ENCODE results near the gene PODNL1. TPM values are rescaled to one million over a fixed set of nuclear protein-coding genes. Genes with fewer than 3 reads are reported as not detected.

Gene PODNL1
- total RNA-seq, 5 donors from 2014 or later (not counting 1 experiment from before 2014, with no cell fraction given) = 0.09 TPM; not detected in 4

GRCh38 chr19:13951799-13952153 is 13.6 kb upstream of the PODNL1 start:
- H3K4me3 ChIP-seq (ENCODE audit: control insufficient read depth in 1 of 2, extremely low read depth in 1 of 2, low read length in 1 of 2) = peak overlapping the region; percentile 2 to 78
- CTCF ChIA-PET = interaction anchor here (0.6 to 0.9 kb wide), 3 partner anchors 32 to 124 kb away, joined by 3 to 7 read pairs (median 4); no protein-coding TSS in a partner anchor

DNA sequence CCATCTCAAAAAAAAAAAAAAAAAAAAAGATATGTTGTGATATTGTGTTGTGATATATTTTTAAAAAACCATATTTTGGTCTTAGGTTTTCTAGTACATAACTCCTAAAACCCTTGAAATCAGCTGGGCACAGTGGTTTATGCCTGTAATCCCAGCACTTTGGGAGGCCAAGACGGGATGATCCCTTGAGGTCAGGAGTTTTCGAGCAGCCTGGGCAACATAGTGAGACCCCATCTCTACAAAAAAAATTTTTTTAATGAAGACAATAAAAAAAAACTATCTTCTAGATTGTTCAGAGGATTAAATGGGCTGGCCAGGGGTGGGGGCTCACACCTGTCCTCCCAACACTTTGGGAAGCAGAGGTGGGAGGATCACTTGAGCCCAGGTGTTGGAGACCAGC is 12.8 kb upstream of the PODNL1 start:
- H3K9me3 Mint-ChIP-seq = no peaks in the 10 kb centered on the region
- Histone ChIP-seq H3K4me1 (ENCODE audit: control insufficient read depth in 1 of 2, extremely low read depth in 1 of 2, insufficient read depth in 2 of 2, low read length in 2 of 2) (peaks cover 7 to 31% of the 10 kb centered on the region in 2 experiments), H3K4me3 (ENCODE audit: control insufficient read depth in 1 of 2, extremely low read depth in 1 of 2, low read length in 1 of 2) (no peak overlapping the region), H3K27me3 (replicated peaks in 1 of 2; ENCODE audit: control insufficient read depth in 2 of 2, extremely low read depth in 1 of 2, insufficient read depth in 2 of 2, low read length in 1 of 2) (no peaks in the 10 kb centered on the region), H3K27ac (ENCODE audit: low read length) (no peak overlapping the region), H3K36me3 (ENCODE audit: control insufficient read depth in 2 of 2, extremely low read depth in 1 of 2, insufficient read depth in 1 of 2, low read length in 1 of 2) (peaks cover 7 to 20% of the 10 kb centered on the region in 2 donors), H3K9me3 (no peaks in the 10 kb centered on the region)
- ATAC-seq (replicated peaks in 1 of 4) (no peak), DNase-seq (no peak)
- no CpG with 5 or more reads among the region's 2 CpGs for whole genome bisulfite sequencing (ENCODE audit: insufficient coverage)
- peaks cover 13 to 28% (median 22%) of the 10 kb centered on the region in 3 donors for H3K4me1 Mint-ChIP-seq
- ChIA-PET CTCF (interaction anchor here in 1 of 2 donors (0.6 to 0.9 kb wide), 2 partner anchors 32 to 48 kb away, joined by 4 read pairs; no protein-coding TSS in a partner anchor), POLR2A (no interaction called here)
- H3K36me3 Mint-ChIP-seq = peaks cover 3% of the 10 kb centered on the region
- no peaks in the 10 kb centered on the region for H3K27me3 Mint-ChIP-seq
- no peak overlapping the region for H3K4me3 Mint-ChIP-seq
- no peak overlapping the region for H3K27ac Mint-ChIP-seq

More at GRCh38 chr19:13951799-13952153, 13.6 kb upstream of the PODNL1 start:
- Histone ChIP-seq H3K9me3 (no peaks in the 10 kb centered on the region), H3K27ac (ENCODE audit: low read length) (peak overlapping the region; percentile 68), H3K4me1 (ENCODE audit: control insufficient read depth in 1 of 2, extremely low read depth in 1 of 2, insufficient read depth in 2 of 2, low read length in 2 of 2) (peaks cover 7 to 31% of the 10 kb centered on the region in 2 experiments), H3K27me3 (replicated peaks in 1 of 2; ENCODE audit: control insufficient read depth in 2 of 2, extremely low read depth in 1 of 2, insufficient read depth in 2 of 2, low read length in 1 of 2) (no peaks in the 10 kb centered on the region), H3K36me3 (ENCODE audit: control insufficient read depth in 2 of 2, extremely low read depth in 1 of 2, insufficient read depth in 1 of 2, low read length in 1 of 2) (peaks cover 10 to 27% of the 10 kb centered on the region in 2 donors)
- peaks cover 13 to 28% (median 22%) of the 10 kb centered on the region in 3 donors for H3K4me1 Mint-ChIP-seq
- ATAC-seq (replicated peaks in 1 of 4) = peak in 2 of 4 experiments; percentile 1 to 2
- 3% methylated on average over 13 of the region's 20 CpGs for WGBS (ENCODE audit: insufficient coverage)
- peak overlapping the region; percentile 90 to 97 (median 91) for H3K4me3 Mint-ChIP-seq
- no peaks in the 10 kb centered on the region for H3K9me3 Mint-ChIP-seq
- POLR2A ChIA-PET = interaction anchor here (0.6 to 1.1 kb wide), 3 partner anchors 53 to 414 kb away, joined by 3 read pairs; partner anchors contain the start of gene RFX1 (in 1 of the 2)
- DNase-seq = no peak
- no peaks in the 10 kb centered on the region for H3K27me3 Mint-ChIP-seq
- peak overlapping the region; percentile 90 to 95 for H3K27ac Mint-ChIP-seq
- H3K36me3 Mint-ChIP-seq = peaks cover 6% of the 10 kb centered on the region

DNA sequence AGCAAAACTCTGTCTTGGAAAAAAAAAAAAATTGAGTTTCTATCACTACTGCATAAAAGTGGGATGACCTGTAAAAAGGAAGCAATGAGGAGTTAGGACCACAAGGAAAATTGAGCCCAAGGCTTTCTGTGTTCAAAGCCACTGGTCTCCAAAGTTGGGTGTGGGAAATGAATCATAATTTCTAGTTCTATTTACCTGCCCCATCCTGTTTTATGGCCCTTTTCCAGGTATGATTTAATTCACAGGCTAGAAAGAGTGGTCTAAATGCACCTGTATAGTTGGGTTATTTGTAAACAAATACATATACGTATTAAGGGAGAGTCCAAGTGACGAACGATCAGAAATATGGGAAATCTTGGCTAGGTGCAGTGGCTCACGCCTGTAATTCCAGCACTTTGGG is 8.2 kb upstream of the PODNL1 start:
- no peaks in the 10 kb centered on the region for H3K4me1 Mint-ChIP-seq
- no peak for ATAC-seq (replicated peaks in 1 of 4)
- H3K9me3 Mint-ChIP-seq = peaks cover 0 to 2% (median 0%) of the 10 kb centered on the region in 3 donors
- Histone ChIP-seq H3K27me3 (replicated peaks in 1 of 2; ENCODE audit: control insufficient read depth in 2 of 2, extremely low read depth in 1 of 2, insufficient read depth in 2 of 2, low read length in 1 of 2) (no peaks in the 10 kb centered on the region), H3K9me3 (no peaks in the 10 kb centered on the region), H3K36me3 (ENCODE audit: control insufficient read depth in 2 of 2, extremely low read depth in 1 of 2, insufficient read depth in 1 of 2, low read length in 1 of 2) (no peaks in the 10 kb centered on the region), H3K27ac (ENCODE audit: low read length) (no peak overlapping the region), H3K4me1 (ENCODE audit: control insufficient read depth in 1 of 2, extremely low read depth in 1 of 2, insufficient read depth in 2 of 2, low read length in 2 of 2) (peaks cover 0 to under 1% of the 10 kb centered on the region in 2 experiments), H3K4me3 (ENCODE audit: control insufficient read depth in 1 of 2, extremely low read depth in 1 of 2, low read length in 1 of 2) (no peak overlapping the region)
- DNase-seq = no peak
- CTCF ChIA-PET = interaction anchor here (0.6 kb wide), 2 partner anchors 18 to 35 kb away, joined by 4 read pairs; no protein-coding TSS in a partner anchor
- no CpG with 5 or more reads among the region's 4 CpGs for WGBS (ENCODE audit: insufficient coverage)
- POLR2A ChIA-PET = no interaction called here
- no peak overlapping the region for H3K27ac Mint-ChIP-seq
- no peak overlapping the region for H3K4me3 Mint-ChIP-seq
- H3K36me3 Mint-ChIP-seq = no peaks in the 10 kb centered on the region
- H3K27me3 Mint-ChIP-seq = no peaks in the 10 kb centered on the region

- Mint-ChIP-seq H3K4me1 (no peaks in the 10 kb centered on the region), H3K27me3 (peaks cover 4% of the 10 kb centered on the region in 2 donors), H3K9me3 (peaks cover 0 to 2% (median 0%) of the 10 kb centered on the region in 3 donors), H3K27ac (no peak overlapping the region), H3K36me3 (no peaks in the 10 kb centered on the region), H3K4me3 (no peak overlapping the region)
- H3K27ac ChIP-seq (ENCODE audit: low read length) = no peak overlapping the region
- no peak overlapping the region for H3K4me3 ChIP-seq (ENCODE audit: control insufficient read depth in 1 of 2, extremely low read depth in 1 of 2, low read length in 1 of 2)
- H3K4me1 ChIP-seq (ENCODE audit: control insufficient read depth in 1 of 2, extremely low read depth in 1 of 2, insufficient read depth in 2 of 2, low read length in 2 of 2) = peaks cover 0 to 4% of the 10 kb centered on the region in 2 experiments
- WGBS (ENCODE audit: insufficient coverage) = 100% methylated on average over 1 of the region's 1 CpG
- DNase-seq (no peak), ATAC-seq (replicated peaks in 1 of 4) (no peak)
- H3K9me3 ChIP-seq = no peaks in the 10 kb centered on the region
- ChIA-PET POLR2A (no interaction called here), CTCF (interaction anchor here in 1 of 2 donors (0.6 kb wide), 1 partner anchor 138 kb away, joined by 3 read pairs; no protein-coding TSS in a partner anchor)
- peaks cover 0 to 17% of the 10 kb centered on the region in 2 experiments for H3K27me3 ChIP-seq (replicated peaks in 1 of 2; ENCODE audit: control insufficient read depth in 2 of 2, extremely low read depth in 1 of 2, insufficient read depth in 2 of 2, low read length in 1 of 2)
- H3K36me3 ChIP-seq (ENCODE audit: control insufficient read depth in 2 of 2, extremely low read depth in 1 of 2, insufficient read depth in 1 of 2, low read length in 1 of 2) = no peaks in the 10 kb centered on the region
Measured at GRCh38 chr19:13942023-13942684, 3.9 kb upstream of the PODNL1 start.

DNA sequence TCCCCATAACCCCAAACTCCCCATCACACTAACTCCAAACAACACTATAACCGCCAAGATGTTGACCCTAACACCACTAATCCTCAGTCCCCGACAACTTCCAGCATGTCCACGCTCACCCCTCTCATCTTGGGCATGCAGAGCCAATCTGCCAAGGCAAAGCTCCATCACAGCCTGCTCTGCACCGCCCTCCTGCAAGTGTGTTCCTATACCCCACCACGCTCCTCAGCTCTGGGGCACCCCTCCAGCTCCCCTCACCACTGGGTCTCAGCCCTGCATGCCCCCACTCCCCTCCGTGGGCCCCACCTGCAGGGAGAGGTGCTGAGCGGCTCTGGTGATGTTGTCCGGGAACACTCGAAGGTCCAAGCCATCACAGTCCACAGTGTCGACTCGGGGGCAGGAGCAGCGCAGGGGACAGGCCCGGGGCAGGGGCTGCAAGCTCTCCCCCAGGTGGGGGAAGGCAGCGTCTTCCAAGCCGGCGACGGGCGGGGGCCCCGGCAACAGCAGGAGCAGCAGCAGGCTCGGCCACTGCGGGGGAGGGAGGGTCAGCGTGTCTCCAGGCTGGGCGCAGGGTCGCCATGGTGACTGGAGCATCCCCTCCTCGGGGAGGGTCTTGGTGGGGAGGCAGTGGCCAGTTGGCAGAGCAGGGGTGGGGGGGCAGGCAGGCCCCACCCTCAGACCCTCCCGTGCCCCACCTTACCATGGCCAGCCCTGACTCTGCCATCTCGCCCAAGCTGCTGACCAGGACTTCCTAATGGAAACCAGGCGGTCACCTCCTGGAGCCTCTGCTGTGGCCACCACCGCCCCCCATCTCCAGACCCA is 527 bp downstream of the PODNL1 start:
- Histone ChIP-seq H3K4me3 (ENCODE audit: control insufficient read depth in 1 of 2, extremely low read depth in 1 of 2, low read length in 1 of 2) (no peak overlapping the region), H3K27ac (ENCODE audit: low read length) (no peak overlapping the region), H3K9me3 (no peaks in the 10 kb centered on the region), H3K36me3 (ENCODE audit: control insufficient read depth in 2 of 2, extremely low read depth in 1 of 2, insufficient read depth in 1 of 2, low read length in 1 of 2) (no peaks in the 10 kb centered on the region), H3K4me1 (ENCODE audit: control insufficient read depth in 1 of 2, extremely low read depth in 1 of 2, insufficient read depth in 2 of 2, low read length in 2 of 2) (peaks cover 0 to 4% of the 10 kb centered on the region in 2 experiments), H3K27me3 (replicated peaks in 1 of 2; ENCODE audit: control insufficient read depth in 2 of 2, extremely low read depth in 1 of 2, insufficient read depth in 2 of 2, low read length in 1 of 2) (peaks cover 0 to 37% of the 10 kb centered on the region in 2 experiments)
- no peak for DNase-seq
- CTCF ChIA-PET = interaction anchor here (0.5 to 0.7 kb wide), 3 partner anchors 40 to 660 kb away, joined by 3 read pairs; no protein-coding TSS in a partner anchor
- Mint-ChIP-seq H3K9me3 (peaks cover 0 to 2% (median 0%) of the 10 kb centered on the region in 3 donors), H3K4me3 (no peak overlapping the region), H3K4me1 (peaks cover 0 to 11% (median 9%) of the 10 kb centered on the region in 3 donors), H3K27me3 (peaks cover 4 to 17% of the 10 kb centered on the region in 2 donors), H3K27ac (no peak overlapping the region), H3K36me3 (no peaks in the 10 kb centered on the region)
- no peak for ATAC-seq (replicated peaks in 1 of 4)
- WGBS (ENCODE audit: insufficient coverage) = 38% methylated on average over 16 of the region's 29 CpGs
- POLR2A ChIA-PET = no interaction called here

All from T-cell (primary cell).